ENCODE measurements around the gene LZTS2. TPM values are rescaled to one million over a fixed set of nuclear protein-coding genes. Genes with fewer than 3 reads are reported as not detected.

Gene LZTS2
- total RNA-seq, 1 experiment from 2014 or later, result 62.1 TPM

DNA sequence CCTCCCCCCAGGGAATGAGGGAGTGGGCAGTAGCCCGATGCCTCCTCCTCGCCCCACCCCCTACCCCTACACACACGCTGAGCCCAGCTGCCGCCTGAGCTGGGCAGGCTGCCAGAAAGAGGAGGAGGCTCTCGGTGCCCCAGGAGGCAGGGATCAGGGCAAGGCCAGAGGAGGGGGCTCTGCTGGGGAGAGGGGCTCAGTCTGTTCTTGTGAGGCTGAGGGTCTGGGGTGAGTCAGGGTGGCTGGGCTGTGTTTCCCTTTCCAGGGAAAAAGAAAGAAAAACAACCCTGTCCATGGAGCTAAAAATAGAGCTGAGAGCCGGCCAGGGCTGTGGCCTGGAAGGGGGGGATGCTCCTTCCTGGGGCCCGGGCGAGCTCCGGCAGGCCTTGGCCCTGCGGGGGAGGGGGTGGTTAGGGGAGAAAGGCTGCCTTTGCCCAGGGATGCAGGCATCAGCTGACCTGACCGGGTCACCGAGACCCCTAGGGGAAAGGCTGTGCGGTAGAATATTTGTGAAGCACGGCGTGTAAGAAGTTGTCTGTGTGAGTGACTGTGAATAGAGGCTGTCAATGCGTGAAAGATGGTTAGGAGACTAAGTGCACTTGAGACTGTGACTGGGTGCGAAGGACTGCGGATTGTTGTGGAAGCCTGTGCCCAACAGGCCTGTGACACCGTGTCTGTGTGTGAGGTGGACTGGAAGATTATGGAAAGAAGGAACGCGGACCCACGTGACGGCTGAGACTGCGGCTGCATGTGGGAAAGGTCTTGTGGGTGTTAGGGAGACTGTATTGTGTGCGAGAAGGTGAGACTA is 1.2 kb upstream of the LZTS2 start:
- peak; percentile 79 for DNase-seq (ENCODE audit: low read depth)

DNA sequence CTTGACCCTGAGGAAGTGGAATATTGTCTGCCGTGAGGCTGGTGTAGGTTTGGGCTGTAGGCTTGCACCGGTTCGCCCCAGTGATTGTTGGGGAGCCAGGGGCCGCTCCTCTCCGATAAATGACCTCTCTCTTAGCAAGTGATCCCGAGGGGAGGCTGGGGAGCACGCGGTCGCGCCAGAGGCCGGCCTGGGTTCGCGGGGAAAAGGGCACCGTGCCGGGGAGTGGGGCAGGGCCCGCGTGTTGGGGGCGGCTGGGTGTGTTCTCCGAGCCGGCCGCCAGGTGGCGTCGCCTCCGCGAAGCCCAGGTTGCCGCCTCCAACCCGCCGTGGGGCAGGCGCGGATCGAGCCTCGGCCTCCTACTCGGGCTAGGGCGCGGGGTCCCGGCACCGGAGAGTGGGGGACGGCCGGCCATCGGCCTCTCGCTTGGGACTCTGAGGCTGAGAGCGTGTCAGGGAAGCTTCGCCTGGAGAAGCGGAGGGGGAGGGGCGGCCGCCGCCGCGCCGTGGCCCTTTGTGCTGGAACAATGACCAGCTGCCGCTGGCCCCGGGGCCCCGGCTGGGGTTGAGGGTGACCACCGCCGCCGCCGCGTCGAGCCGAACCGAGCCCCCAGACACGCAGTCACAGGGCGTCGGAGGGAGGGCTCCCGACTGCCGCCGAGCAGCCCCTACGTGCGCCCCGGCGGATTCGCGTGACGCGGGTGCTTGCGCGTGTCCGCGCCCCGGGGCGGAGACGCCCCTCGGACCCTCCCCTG is 442 bp upstream of the LZTS2 start:
- DNase-seq (ENCODE audit: low read depth), result peak; percentile 66

DNA sequence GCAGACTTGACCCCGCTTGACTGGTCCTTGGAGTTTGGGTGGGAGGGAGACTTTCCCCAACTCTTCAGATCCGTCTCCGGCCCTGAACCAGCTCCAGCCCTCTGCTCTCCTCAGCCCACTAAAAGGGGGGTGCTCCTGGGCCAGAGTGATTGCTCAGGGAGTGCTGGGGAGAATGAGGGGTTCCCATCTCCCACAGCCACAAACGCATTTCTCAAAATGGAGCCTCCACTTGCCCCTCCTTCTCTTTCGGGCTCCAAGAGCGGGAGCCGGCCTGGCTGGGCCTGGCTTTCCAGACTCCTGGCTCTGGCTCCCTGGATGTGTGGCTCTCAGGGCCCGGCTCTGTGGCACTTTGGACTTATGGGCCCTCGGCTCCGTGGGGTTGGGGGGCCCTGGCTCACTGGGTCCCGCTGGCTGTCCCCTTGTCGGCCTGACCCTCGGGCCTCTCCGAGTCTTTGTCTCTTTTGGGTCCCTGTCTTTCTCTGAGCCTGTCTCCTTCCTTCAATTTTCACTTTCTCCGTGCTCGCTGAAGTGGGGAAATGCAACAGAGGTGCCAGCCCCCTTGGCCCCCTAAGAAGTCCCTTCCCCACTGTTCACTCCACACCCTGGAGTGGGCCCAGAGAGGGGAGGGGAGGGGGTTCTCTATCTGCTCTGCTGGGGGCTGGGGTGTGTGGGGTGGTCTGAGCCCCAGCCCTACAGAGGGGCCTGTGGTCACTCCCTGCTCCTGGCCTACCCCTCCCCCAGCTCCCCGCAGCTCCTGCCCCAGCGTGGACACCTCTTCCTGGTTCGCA is 713 bp downstream of the LZTS2 start:
- DNase-seq (ENCODE audit: low read depth), result peak; percentile 24

DNA sequence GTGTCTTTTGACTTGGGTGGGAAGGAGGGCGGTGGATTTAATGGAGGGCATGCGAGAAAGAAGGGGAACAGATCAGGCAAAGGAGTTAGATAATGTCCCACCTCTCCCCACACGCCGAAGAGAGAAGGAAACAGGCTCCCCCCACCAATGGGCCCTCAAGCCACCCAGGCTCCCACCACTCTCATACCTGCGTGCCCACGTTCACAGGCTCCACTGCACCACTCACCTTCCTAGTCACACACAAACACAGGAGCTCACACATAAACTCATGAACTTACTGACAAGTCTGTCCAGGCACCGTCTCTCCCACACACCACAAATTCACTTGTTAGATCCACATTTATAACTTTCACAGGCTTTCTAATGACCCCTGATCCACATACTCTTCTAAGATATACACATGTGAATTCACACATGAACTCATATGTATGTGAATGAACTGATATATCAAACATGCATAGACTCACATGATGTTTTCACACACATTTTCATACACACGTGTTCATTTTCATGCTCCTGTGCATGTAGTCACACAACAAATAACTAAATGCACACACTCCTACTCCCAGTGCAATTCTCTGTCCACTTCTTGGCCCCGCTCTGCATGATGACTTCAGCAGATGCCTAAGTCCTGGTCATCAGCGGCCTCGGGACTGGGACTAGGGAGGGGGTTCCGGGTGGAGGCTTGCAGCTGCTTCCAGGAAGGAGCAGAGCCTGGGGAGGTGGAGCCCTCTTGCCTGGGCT is 1.5 kb downstream of the LZTS2 start:
- DNase-seq (ENCODE audit: low read depth), result peak; percentile 69

DNA sequence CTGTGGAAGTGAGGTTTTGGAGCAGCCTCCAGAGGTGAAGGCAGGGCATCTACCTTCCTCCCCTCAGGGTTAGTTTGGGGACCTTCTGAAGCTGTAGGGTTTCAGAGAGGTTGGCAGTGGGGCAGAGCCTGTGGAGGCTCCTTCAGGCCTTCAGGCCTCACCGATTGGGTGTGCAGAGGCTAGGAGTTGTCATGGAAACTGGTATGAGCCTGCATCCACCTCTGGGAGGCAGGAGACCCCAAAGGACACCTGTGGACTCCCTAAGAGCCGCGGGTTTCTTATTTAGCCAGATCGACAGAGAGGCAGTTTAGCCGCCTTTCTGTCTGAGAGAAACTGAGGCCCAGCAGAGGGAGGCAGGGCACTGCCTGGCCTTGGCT is 2.0 kb downstream of the LZTS2 start:
- DNase-seq (ENCODE audit: low read depth), result no peak

DNA sequence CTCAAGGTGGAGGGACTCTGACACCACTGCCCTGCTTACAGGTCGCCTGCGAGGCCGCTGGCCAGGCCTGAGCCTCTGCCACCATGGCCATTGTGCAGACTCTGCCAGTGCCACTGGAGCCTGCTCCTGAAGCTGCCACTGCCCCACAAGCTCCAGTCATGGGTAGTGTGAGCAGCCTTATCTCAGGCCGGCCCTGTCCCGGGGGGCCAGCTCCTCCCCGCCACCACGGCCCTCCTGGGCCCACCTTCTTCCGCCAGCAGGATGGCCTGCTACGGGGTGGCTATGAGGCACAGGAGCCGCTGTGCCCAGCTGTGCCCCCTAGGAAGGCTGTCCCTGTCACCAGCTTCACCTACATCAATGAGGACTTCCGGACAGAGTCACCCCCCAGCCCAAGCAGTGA is 2.8 kb downstream of the LZTS2 start:
- no peak for DNase-seq (ENCODE audit: low read depth)

DNA sequence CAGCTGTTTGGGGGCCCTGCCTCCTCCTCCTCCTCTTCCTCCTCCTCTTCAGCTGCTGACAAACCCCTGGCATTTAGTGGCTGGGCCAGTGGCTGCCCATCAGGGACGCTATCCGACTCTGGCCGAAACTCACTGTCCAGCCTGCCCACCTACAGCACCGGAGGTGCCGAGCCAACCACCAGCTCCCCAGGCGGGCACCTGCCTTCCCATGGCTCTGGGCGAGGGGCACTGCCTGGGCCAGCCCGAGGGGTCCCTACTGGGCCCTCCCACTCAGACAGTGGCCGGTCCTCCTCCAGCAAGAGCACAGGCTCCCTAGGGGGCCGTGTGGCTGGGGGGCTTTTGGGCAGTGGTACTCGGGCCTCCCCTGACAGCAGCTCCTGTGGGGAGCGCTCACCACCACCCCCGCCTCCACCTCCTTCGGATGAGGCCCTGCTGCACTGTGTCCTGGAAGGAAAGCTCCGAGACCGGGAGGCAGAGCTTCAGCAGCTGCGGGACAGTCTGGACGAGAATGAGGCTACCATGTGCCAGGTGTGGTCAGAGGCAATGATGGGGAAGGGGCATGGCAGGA is 4.1 kb downstream of the LZTS2 start:
- DNase-seq (ENCODE audit: low read depth), result no peak

DNA sequence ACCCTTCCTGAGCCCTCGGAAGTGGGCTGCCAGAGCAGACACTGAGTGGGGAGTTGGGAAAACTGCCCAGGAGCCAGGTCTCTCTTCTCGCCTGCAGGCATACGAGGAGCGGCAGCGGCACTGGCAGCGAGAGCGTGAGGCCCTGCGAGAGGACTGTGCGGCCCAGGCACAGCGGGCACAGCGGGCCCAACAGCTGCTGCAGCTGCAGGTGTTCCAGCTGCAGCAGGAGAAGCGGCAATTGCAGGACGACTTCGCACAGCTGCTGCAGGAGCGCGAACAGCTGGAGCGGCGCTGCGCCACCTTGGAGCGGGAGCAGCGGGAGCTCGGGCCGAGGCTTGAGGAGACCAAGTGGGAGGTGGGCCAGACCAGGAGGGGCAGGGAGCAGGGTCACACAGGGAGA is 5.8 kb downstream of the LZTS2 start:
- DNase-seq (ENCODE audit: low read depth), result no peak

DNA sequence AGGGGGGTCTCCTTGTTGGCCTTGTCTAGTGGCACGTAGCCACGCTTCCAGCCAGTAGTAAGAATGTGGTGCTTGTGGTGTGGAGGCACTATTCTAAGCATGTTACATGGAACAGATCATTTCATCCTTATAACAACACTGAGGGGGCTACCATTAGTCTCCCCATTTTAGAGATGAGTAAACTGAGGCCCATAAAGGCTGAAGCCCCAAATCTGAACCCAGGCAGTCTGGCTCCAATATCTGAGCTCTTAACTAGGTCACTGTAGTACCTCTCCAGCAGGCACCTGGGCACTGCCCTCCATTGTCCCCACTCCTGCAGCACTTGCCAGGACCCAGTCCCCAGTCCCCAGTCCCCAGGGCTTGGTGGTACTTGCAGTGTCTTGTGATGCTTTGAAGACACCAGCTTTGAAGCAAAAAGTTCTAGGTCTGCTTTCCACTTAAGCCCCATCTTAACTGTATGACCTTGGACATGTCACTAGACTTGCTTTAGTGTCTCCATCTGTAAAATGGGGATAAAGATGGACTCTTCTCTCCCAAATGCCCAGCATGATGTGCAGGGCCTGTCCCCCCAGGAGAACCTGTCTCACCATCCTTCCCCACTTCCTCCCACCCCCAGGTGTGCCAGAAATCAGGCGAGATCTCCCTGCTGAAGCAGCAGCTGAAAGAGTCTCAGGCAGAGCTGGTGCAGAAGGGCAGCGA is 6.4 kb downstream of the LZTS2 start:
- DNase-seq (ENCODE audit: low read depth), result no peak

DNA sequence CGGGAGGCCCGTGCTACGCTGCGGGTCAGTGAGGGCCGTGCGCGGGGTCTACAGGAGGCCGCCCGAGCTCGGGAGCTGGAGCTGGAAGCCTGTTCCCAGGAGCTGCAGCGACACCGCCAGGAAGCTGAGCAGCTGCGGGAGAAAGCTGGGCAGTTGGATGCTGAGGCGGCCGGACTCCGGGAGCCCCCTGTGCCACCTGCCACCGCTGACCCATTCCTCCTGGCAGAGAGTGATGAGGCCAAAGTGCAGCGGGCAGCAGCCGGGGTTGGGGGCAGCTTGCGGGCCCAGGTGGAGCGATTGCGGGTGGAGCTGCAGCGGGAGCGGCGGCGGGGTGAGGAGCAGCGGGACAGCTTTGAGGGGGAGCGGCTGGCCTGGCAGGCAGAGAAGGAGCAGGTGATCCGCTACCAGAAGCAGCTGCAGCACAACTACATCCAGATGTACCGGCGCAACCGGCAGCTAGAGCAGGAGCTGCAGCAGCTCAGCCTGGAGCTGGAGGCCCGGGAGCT is 7.0 kb downstream of the LZTS2 start:
- no peak for DNase-seq (ENCODE audit: low read depth)

DNA sequence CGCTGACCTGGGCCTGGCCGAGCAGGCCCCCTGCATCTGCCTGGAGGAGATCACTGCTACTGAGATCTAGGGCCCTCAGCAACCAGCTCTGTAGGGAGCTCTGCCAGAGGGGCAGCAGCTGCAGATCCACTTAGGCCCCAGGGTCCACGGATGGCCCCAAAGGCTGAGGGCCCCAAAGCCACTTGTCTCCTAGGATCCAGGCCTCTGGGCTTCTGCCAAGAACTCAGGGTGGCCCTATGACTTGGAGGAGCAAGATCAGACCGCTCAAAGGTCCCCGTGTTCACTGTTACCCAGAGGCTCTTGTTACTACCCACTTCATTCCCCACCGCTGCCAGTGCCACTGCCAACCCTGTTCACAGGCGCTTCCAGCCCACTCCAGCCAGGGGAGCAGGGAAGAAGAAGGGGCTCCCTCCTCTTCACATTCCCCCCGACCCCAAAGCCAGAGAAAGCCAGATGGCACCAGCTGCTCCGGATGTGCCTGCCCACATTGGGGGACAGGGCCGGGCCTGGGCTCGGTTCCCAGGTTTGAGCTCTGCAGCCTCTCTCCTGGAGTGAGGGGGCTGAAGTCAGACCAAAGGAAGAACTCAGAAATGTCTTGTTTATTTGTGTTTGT is 7.6 kb downstream of the LZTS2 start:
- DNase-seq (ENCODE audit: low read depth), result no peak

DNA sequence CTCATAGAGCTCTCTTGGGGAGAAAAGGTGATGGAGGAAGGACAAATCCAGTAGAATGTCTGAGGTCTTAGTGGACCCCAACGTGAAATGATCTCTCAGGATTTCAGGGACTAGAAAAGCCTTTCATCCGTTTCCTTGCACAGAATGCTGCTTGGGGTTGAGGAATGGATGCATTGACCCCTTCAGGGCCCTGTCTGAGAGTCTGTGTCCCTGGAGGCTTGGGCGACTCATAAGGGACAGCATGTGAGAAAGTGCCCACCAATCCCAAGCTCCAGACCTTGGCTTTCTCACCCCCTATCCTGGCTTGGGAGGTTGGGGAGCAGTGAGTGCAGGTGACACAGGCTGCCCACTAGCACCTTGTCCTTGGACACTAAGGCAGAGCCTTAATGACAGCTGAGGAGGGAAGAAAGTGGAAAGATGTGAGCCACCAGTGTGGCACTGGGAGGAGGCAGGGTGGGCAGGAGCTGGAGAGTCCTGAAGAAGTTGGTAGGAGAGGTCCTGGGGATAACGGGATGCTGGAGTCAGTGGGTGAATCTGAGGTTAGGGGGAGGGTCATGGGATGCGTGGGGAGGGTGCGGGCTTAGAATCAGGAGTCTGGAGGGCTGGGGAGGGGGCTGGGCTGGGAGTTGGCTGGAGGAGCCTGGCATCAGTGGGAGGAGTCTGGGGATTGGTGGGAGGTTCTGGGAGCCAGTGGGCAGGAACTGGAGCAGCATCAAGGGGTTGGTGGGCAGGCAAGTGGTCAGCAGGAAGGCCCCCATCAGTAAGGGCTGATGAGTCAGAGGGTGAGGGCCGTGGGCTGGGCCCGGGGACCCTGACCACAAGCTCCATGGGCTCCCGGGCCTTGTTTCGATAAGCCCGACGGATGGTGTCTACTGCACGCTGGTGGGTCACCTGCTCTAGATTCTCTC is 8.6 kb downstream of the LZTS2 start:
- no peak for DNase-seq (ENCODE audit: low read depth)

DNA sequence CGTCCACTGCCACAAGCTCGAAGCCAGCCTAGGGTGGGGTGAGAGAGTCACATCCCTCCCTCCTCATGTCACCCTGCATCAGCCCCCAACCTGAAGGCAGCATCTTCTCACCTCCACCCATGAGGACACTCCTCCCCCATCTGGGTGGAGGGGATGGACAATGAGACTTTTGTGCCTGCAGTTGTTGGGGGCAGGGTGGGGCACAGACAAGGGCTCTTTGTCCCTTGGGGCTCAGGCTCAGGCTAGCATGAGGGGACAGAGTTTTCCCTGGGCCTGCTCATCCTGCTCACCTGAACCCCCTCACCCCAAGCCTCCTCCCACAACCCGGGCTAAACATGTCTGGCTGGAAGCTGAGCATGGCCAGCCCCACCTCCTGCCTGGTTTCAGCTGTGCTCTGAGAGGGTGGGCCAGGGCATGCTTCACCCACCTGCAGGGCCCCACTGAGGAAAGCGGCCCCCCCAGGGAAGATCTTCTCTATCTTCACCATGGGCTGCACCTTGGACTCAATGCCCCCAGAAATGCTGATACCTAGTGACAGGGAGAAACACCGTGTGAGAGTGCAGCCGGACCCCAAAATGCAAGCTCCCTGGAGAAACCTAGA is 9.3 kb downstream of the LZTS2 start:
- DNase-seq (ENCODE audit: low read depth), result no peak

DNA sequence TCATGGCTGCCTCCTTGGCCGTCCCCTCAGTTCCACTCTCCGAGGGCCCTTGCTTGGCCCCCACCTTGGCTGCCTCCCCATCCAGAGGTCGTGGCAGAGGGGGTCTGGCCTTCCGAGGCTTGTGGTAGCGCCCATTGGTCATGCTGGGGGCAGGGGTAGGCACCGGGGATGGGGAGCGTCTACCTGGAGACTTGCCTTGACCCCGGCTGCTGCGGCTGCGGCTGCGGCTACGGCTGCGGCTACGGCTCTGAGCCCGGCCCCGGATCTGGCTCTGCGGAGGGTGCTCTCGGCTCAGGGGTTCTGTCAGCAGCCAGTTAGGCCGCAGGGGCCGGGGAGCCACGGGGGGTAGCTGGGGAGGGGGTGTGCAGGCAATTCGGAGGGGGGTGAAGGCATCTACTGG is 10.7 kb downstream of the LZTS2 start:
- no peak for DNase-seq (ENCODE audit: low read depth)

DNA sequence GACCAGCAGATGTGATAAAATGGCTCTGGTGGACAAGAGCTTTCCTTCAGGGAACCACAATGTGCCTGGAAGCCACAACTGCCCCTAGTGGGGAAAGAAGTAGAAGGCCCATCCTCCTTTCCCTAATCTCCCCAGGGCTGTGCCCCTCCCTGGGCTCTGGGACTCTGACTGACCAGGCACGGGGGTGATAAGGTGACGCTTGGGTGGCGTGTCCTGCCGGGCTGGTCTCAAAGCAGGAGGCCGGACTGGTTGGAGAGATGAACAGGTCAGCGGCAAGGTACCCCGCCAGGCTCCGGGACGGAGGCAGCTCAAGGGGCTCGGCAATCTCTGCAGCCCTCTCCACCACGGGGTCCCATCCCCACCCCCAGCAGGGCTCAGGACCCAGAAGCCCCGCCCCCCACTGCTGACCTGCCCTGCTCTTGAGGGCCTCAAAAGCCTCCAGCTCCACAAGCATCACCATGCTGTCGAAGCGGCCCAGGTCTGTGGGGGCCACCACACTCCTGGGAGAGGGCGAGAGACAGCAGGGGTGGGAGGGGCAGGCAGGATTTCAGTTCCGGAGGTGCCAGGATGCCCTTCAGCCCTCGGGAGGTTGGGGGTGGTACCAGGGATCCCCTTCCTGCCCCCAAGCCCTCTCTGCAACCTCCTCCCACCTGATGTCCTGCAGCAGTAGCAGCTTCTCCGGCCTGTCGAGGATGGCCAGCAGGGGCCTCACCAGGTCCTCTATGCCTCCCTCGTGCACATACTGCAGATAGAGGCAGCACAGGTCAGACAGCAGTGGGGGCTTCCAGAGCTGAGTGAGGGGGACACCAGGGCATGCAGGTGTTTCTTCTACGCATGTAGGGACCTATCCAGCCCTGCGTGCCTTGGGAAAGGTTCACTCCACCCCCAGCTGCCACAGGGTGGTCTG is 12.2 kb downstream of the LZTS2 start:
- no peak for DNase-seq (ENCODE audit: low read depth)

DNA sequence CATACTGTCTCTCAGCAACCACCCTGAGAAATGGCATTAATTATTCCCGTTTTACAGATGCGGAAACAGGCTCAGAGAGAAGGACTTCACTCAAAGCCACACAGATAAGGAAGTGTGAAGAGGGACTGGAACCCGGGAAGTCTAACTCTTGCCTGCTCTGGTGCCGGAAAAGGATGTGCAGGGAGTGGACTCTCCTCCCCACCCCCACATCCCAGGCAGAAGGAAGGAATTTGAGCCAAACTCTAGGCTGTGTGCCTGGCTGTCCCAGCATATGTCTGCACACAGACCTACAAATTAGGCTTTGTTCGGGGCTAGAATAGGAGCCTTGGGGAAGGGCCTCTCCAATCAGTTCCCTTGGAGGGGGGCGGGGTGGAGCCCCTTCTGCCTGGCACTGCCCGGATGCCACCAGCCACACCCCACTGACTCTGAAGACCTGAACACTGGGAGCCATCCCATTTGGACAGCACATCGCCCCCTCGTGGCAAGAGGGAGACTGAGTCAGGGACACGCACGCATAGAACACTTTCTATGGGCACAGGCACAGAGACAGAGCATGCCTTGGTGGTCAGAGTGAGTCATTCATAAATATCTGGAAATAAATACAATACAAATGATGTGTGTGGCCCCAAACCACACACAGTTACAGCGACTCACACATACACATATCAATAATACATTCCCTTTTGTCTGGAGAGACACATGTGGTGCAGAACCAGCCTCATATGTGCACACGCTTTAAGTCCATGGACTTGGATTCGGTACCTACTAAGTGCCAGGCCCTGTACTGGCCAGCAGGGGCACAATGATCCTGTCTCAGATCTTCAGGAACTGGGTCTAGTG is 13.1 kb downstream of the LZTS2 start:
- peak; percentile 96 for DNase-seq (ENCODE audit: low read depth)

Measured in HT1080 (cell line).